WI38 (cell line): ENCODE data around the gene SREBF2.
A peak's percentile ranks its signal among the peaks of the same experiment; 100 is the strongest.

Source experiments
- H3K4me3 ChIP-seq: 2 replicates; pipeline ENCODE4 v1.5.1; 2011; ENCODE audit warnings: low read depth, mild to moderate bottlenecking, control low read depth, low read length
- CTCF ChIP-seq: IDR thresholded peaks from 2 replicates; pipeline ENCODE4 v1.5.1; 2012; ENCODE audit warnings: low read depth, mild to moderate bottlenecking, control low read depth, low read length

Gene SREBF2

GRCh38 chr22:41914611-41915034 is 81.7 kb downstream of the SREBF2 start:
- no peak overlapping the region for H3K4me3 ChIP-seq
- no peak for TF ChIP-seq CTCF

GRCh38 chr22:41915035-41915785 is 82.3 kb downstream of the SREBF2 start, which contains the start of gene SHISA8:
Gene SHISA8 (minus strand): TSS chr22:41915074. CDS start chr22:41914667, 407 bp downstream.
- 0 out of 2 replicates have a peak within 1 kb of the TSS, but pooled peaks have one; percentile 5 for H3K4me3 ChIP-seq
- TF ChIP-seq CTCF: no peak

- no peak overlapping the region for H3K4me3 ChIP-seq
Observed at GRCh38 chr22:41915786-41916493, 83.0 kb downstream of the SREBF2 start.

GRCh38 chr22:41916745-41917358 is 83.9 kb downstream of the SREBF2 start:
- no peak overlapping the region for H3K4me3 ChIP-seq
- no peak for TF ChIP-seq CTCF

More at GRCh38 chr22:41915786-41916493, 83.0 kb downstream of the SREBF2 start:
- TF ChIP-seq CTCF: no peak

- TF ChIP-seq CTCF: no peak
- no peak overlapping the region for H3K4me3 ChIP-seq
Observed at GRCh38 chr22:41917375-41917902, 84.5 kb downstream of the SREBF2 start.

- no peak overlapping the region for H3K4me3 ChIP-seq
- TF ChIP-seq CTCF: no peak
Observed at GRCh38 chr22:41917903-41918791, 85.2 kb downstream of the SREBF2 start.
